Sigmoid colon (tissue), 7 donors: ENCODE results near the gene FCGBP. TPM values are rescaled to one million over a fixed set of nuclear protein-coding genes. Genes with fewer than 3 reads are reported as not detected.

ENCODE experiments used
- DNase-seq: peaks from one replicate; pipeline ENCODE4 v3.0.0-alpha.2; 2019
- H3K27ac ChIP-seq, 4 donors: fragments of 200-600 bp; sonication (generic); one replicate each; pipeline ENCODE4 v1.5.1; 2016 to 2019; ENCODE audit warnings: mild to moderate bottlenecking in 1 of 4
- H3K27me3 ChIP-seq, 3 donors: fragments of 200-600 bp; sonication (generic); one replicate each; pipeline ENCODE4 v1.5.1; 2019; ENCODE audit warnings: mild to moderate bottlenecking in 1 of 3
- H3K36me3 ChIP-seq, 4 donors: fragments of 200-600 bp; sonication (generic); one replicate each; pipeline ENCODE4 v1.5.1; 2016 to 2019
- H3K4me1 ChIP-seq, 4 donors: fragments of 200-600 bp; sonication (generic); one replicate each; pipeline ENCODE4 v1.5.1; 2017 to 2019
- H3K4me3 ChIP-seq, 4 donors: fragments of 200-600 bp; sonication (generic); one replicate each; pipeline ENCODE4 v1.5.1; 2017 to 2019; ENCODE audit warnings: mild to moderate bottlenecking in 2 of 4, moderate library complexity in 1 of 4
- H3K9me3 ChIP-seq, 4 donors: fragments of 200-600 bp in 3 of 4; sonication (generic) in 3 of 4; one replicate each; pipeline versions ENCODE4 v1.5.1 to v1.6.1; 2013 to 2019
- EP300 ChIP-seq, 4 donors: sonication (generic); formaldehyde crosslinking; IDR thresholded peaks; one replicate each; pipeline ENCODE4 v1.6.1; 2017; ENCODE audit warnings: antibody characterized with exemption in 4 of 4
- POLR2A ChIP-seq, 2 donors: fragments of 450-650 bp; IDR thresholded peaks; one replicate each; pipeline ENCODE4 v1.6.1; 2016; ENCODE audit warnings: antibody characterized with exemption in 2 of 2, mild to moderate bottlenecking in 2 of 2, moderate library complexity in 2 of 2
- POLR2AphosphoS5 ChIP-seq, 4 donors: sonication (generic); formaldehyde crosslinking; IDR thresholded peaks; one replicate each; pipeline ENCODE4 v1.6.1; 2017; ENCODE audit warnings: antibody characterized with exemption in 4 of 4
- WGBS, 2 donors: extraction: QIAGEN DNeasy Blood & Tissue Kit; methylation state at CpG; one replicate each; pipeline ENCODE4 v1.1.7; 2013; 5-methylcytosine and 5-hydroxymethylcytosine counted together
- intact Hi-C: fragments of 100-400 bp; cut with DNase I; formaldehyde crosslinking; loops from one replicate; pipeline ENCODE4 v1.15.1; 2023
- polyA plus RNA-seq, 3 donors: library from polyadenylated mRNA; stranded (reverse); fragments of 200-250 nt; gene quantifications; one replicate each; pipeline ENCODE4 v1.2.3, GENCODE V29; 2013
- total RNA-seq, 4 donors: library from RNA; depleted of rRNA; stranded (reverse); fragments of >200 nt; gene quantifications; one replicate each; pipeline ENCODE4 v1.1.0, GENCODE V29; 2016
- TF ChIP-seq, protein P1 (sequence below), 4 experiments: fragments of 450-650 bp in 3 of 4; fragments of 200-600 bp in 1 of 4; IDR thresholded peaks; one replicate each; pipeline ENCODE4 v1.5.1; 2016 to 2019; ENCODE audit warnings: antibody characterized with exemption in 4 of 4, mild to moderate bottlenecking in 3 of 4, moderate library complexity in 2 of 4
- donor health status: healthy with polysubstance abuse.
- donor health status: Bipolar disorder and iron deficiency.
- donor health status: healthy.

The FCGBP gene
- total and polyA plus RNA-seq, 7 donors, result 7.5 to 713 (median 83.5) TPM

DNA sequence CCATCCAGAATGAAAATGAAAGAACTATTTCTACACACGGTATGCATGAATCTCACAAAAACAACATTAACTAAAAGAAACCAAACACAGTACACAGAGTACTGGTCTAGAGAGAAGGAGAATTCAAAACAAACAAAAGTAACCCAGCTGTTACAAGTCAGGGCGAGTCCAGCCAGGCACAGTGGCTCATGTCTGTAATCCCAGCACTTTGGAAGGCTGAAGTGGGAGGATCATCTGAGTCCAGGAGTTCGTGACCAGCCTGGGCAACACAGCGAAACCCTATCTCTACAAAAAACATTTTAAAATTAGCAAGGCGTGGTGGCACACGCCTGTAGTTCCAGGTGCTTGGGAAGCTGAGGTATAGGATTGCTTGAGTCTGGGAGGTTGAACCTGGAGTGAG, 34.8 kb upstream of the FCGBP start:
- Histone ChIP-seq H3K4me1 (peaks cover 0 to 23% (median 21%) of the 10 kb centered on the region in 4 donors), H3K4me3 (no peak overlapping the region), H3K27me3 (no peaks in the 10 kb centered on the region), H3K36me3 (peaks cover 10 to 21% (median 14%) of the 10 kb centered on the region in 4 donors), H3K27ac (no peak overlapping the region), H3K9me3 (no peaks in the 10 kb centered on the region)
- TF ChIP-seq POLR2A (IDR thresholded peaks at IDR 0.05), result no peak
- TF ChIP-seq, protein P1, sequence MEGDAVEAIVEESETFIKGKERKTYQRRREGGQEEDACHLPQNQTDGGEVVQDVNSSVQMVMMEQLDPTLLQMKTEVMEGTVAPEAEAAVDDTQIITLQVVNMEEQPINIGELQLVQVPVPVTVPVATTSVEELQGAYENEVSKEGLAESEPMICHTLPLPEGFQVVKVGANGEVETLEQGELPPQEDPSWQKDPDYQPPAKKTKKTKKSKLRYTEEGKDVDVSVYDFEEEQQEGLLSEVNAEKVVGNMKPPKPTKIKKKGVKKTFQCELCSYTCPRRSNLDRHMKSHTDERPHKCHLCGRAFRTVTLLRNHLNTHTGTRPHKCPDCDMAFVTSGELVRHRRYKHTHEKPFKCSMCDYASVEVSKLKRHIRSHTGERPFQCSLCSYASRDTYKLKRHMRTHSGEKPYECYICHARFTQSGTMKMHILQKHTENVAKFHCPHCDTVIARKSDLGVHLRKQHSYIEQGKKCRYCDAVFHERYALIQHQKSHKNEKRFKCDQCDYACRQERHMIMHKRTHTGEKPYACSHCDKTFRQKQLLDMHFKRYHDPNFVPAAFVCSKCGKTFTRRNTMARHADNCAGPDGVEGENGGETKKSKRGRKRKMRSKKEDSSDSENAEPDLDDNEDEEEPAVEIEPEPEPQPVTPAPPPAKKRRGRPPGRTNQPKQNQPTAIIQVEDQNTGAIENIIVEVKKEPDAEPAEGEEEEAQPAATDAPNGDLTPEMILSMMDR (IDR thresholded peaks at IDR 0.05), result no peak
- TF ChIP-seq POLR2AphosphoS5 (IDR thresholded peaks at IDR 0.05), result no peak
- TF ChIP-seq EP300 (IDR thresholded peaks at IDR 0.05), result no peak
- DNase-seq, result no peak
- WGBS, 2 donors, result 46 to 69% methylated on average over 6 of the region's 6 CpGs
- intact Hi-C loops, result no loop called here

DNA sequence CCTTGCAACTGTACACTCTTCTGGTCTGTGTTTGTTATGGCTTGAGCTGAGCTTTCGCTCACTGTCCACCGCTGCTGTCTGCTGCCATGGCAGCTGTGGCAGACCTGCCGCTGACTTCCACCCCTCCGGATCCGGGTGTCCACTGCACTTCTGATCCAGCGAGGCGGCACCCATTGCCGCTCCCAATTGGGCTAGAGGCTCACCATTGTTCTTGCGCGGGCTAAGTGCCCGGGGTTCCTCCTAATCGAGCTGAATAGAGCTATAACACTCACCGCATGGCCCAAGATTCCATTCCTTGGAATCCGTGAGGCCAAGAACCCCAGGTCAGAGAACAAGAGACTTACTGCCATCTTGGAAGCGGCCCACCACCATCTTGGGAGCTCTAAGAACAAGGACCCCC, 34.4 kb upstream of the FCGBP start:
- TF ChIP-seq, protein P1 (IDR thresholded peaks at IDR 0.05), result no peak
- TF ChIP-seq POLR2AphosphoS5 (IDR thresholded peaks at IDR 0.05), result no peak
- TF ChIP-seq POLR2A (IDR thresholded peaks at IDR 0.05), result no peak
- no peak for TF ChIP-seq EP300 (IDR thresholded peaks at IDR 0.05)
- intact Hi-C loops, result no loop called here

DNA sequence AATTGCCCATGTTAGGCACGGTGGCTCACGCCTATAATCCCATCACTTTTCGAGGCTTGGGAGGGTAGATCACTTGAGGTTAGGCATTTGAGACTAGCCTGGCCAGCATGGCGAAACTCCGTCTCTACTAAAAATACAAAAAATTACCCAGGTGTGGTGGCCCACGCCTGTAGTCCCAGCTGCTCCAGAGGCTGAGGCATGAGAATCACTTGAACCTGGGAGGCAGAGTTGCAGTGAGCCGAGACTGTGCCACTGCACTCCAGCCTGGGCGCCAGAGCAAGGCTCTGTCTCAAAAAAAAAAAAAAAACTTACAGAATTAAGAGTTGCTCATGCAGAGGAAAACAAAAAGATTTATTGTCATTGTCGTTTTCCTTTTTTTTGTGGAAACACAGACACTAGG, 33.1 kb upstream of the FCGBP start:
- peaks cover 0 to 23% (median 19%) of the 10 kb centered on the region in 4 donors for H3K4me1 ChIP-seq
- H3K9me3 ChIP-seq, result no peaks in the 10 kb centered on the region
- TF ChIP-seq POLR2A (IDR thresholded peaks at IDR 0.05) (no peak), POLR2AphosphoS5 (IDR thresholded peaks at IDR 0.05) (no peak), EP300 (IDR thresholded peaks at IDR 0.05) (no peak)
- TF ChIP-seq, protein P1 (IDR thresholded peaks at IDR 0.05), result no peak
- no peak overlapping the region for H3K27ac ChIP-seq
- DNase-seq, result no peak
- intact Hi-C loops, result no loop called here
- peaks cover 0 to 4% (median 0%) of the 10 kb centered on the region in 4 donors for H3K36me3 ChIP-seq
- H3K27me3 ChIP-seq, result no peaks in the 10 kb centered on the region
- H3K4me3 ChIP-seq, result no peak overlapping the region
- 91% methylated on average over 9 of the region's 9 CpGs for WGBS, 2 donors

More for the DNA sequence above, 34.4 kb upstream of the FCGBP start:
- no peak for DNase-seq
- 95 to 97% methylated on average over 15 of the region's 15 CpGs for WGBS, 2 donors
- Histone ChIP-seq H3K27me3 (no peaks in the 10 kb centered on the region), H3K4me1 (peaks cover 0 to 23% (median 21%) of the 10 kb centered on the region in 4 donors), H3K36me3 (peaks cover 5 to 17% (median 9%) of the 10 kb centered on the region in 4 donors), H3K4me3 (no peak overlapping the region), H3K9me3 (no peaks in the 10 kb centered on the region), H3K27ac (no peak overlapping the region)

DNA sequence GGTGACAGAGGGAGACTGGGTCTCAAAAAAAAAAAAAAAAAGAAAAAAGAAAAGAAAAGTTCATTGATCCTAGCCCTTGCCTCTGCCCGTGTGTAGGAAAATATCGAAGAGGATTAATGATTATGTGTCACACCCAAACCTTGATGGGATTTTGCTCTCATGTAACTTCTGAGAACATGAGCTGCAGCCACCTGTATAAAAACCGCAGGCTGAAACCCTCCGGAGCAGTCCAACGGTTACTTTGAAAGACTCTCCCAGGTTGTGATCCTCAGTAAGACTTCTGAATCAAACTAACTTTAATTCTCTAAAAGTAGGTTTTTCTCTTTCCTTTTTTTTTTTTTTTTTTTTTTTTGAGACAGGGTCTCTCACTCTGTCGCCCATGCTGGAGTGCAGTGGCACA, 32.2 kb upstream of the FCGBP start:
- intact Hi-C loops, result no loop called here
- H3K27me3 ChIP-seq, result no peaks in the 10 kb centered on the region
- WGBS, 2 donors, result 95 to 96% methylated on average over 6 of the region's 6 CpGs

More for the DNA sequence above, 32.2 kb upstream of the FCGBP start:
- TF ChIP-seq EP300 (IDR thresholded peaks at IDR 0.05) (no peak), POLR2A (IDR thresholded peaks at IDR 0.05) (no peak), POLR2AphosphoS5 (IDR thresholded peaks at IDR 0.05) (no peak)
- TF ChIP-seq, protein P1 (IDR thresholded peaks at IDR 0.05), result no peak
- H3K4me3 ChIP-seq, result no peak overlapping the region
- no peaks in the 10 kb centered on the region for H3K9me3 ChIP-seq
- H3K27ac ChIP-seq, result no peak overlapping the region
- DNase-seq, result no peak
- H3K36me3 ChIP-seq, result no peaks in the 10 kb centered on the region
- peaks cover 0 to 16% (median 11%) of the 10 kb centered on the region in 4 donors for H3K4me1 ChIP-seq
